Measurements from ENCODE around the gene EPB41L3.

The EPB41L3 gene

GRCh38 chr18:5350636-5351035, 193.2 kb downstream of the EPB41L3 start:
- no peak for TF ChIP-seq CTCF (IDR thresholded peaks at IDR 0.05)
- no peak overlapping the region for H3K4me3 Mint-ChIP-seq
- peaks cover 4% of the 10 kb centered on the region for H3K27me3 Mint-ChIP-seq (ENCODE audit: low read depth, poor library complexity)
- H3K9me3 Mint-ChIP-seq = peaks cover 26% of the 10 kb centered on the region
- H3K4me1 Mint-ChIP-seq = no peaks in the 10 kb centered on the region
- H3K36me3 Mint-ChIP-seq (ENCODE audit: low read depth) = no peaks in the 10 kb centered on the region
- no peak for DNase-seq
- no peak overlapping the region for H3K27ac Mint-ChIP-seq
